Transverse colon (tissue), 4 donors: ENCODE measurements around the gene IER5. TPM values are rescaled to one million over a fixed set of nuclear protein-coding genes. Genes with fewer than 3 reads are reported as not detected.
A peak's percentile ranks its signal among the peaks of the same experiment; 100 is the strongest.

Source experiments
- DNase-seq: peaks from one replicate; pipeline ENCODE4 v3.0.0-alpha.2; 2019
- H3K27ac ChIP-seq, 4 donors: fragments of 200-600 bp; sonication (generic); 2 replicates each; pipeline ENCODE4 v1.5.1; 2016 to 2018; ENCODE audit warnings: inconsistent platforms in 4 of 4
- H3K27me3 ChIP-seq: fragments of 200-600 bp; sonication (generic); 2 replicates; pipeline ENCODE4 v1.5.1; 2017; ENCODE audit warnings: inconsistent platforms
- H3K36me3 ChIP-seq, 4 donors: fragments of 200-600 bp; sonication (generic); 2 replicates each; pipeline ENCODE4 v1.5.1; 2017 to 2019; ENCODE audit warnings: inconsistent platforms in 4 of 4
- H3K4me1 ChIP-seq, 4 donors: fragments of 200-600 bp; sonication (generic); 2 replicates each; pipeline ENCODE4 v1.5.1; 2017 to 2020; ENCODE audit warnings: inconsistent platforms in 4 of 4
- H3K4me3 ChIP-seq, 4 donors: fragments of 200-600 bp; sonication (generic); 1 replicate in 1 of 4; 2 replicates in 3 of 4; pipeline versions ENCODE4 v1.5.1 to v1.6.1; 2017 to 2019; ENCODE audit warnings: inconsistent platforms in 4 of 4
- H3K9me3 ChIP-seq, 2 donors: fragments of 200-600 bp; sonication (generic); 2 replicates each; pipeline ENCODE4 v1.5.1; 2017 to 2019; ENCODE audit warnings: inconsistent platforms in 2 of 2
- CTCF ChIP-seq, 5 experiments: fragments of 200-600 bp in 3 of 5; fragments of 450-650 bp in 2 of 5; sonication (generic) in 3 of 5; IDR thresholded peaks; 1 replicate in 2 of 5; 2 replicates in 3 of 5; pipeline ENCODE4 v1.5.1; 2016 to 2017; ENCODE audit warnings: antibody characterized with exemption in 5 of 5, inconsistent platforms in 3 of 5, mild to moderate bottlenecking in 2 of 5, moderate library complexity in 1 of 5
- EP300 ChIP-seq: sonication (generic); formaldehyde crosslinking; IDR thresholded peaks from one replicate; pipeline ENCODE4 v1.6.1; 2017; ENCODE audit warnings: antibody characterized with exemption, low read depth
- POLR2A ChIP-seq: fragments of 450-650 bp; IDR thresholded peaks from one replicate; pipeline ENCODE4 v1.6.1; 2016; ENCODE audit warnings: antibody characterized with exemption, mild to moderate bottlenecking, moderate library complexity
- POLR2AphosphoS5 ChIP-seq, 3 donors: sonication (generic); formaldehyde crosslinking; IDR thresholded peaks; one replicate each; pipeline ENCODE4 v1.6.1; 2016; ENCODE audit warnings: antibody characterized with exemption in 3 of 3
- WGBS, 2 donors: methylation state at CpG; one replicate each; pipeline ENCODE4 v1.1.5; 2018; ENCODE audit warnings: low coverage in 1 of 2; 5-methylcytosine and 5-hydroxymethylcytosine counted together
- in situ Hi-C, 4 donors: fragments of 200-750 bp; cut with MboI; loops; one replicate each; pipeline versions ENCODE4 v1.15.0 to v1.15.1; 2017; ENCODE audit warnings: low sequenced_read_pairs in 3 of 4, low pct_ligation_motif_present in 1 of 4, low pct_unique_long_range_greater_than_20kb in 1 of 4
- intact Hi-C: fragments of 100-400 bp; cut with DNase I; formaldehyde crosslinking; loops from one replicate; pipeline ENCODE4 v1.15.1; 2023; ENCODE audit warnings: low total_unique reads
- total RNA-seq, 4 donors: library from RNA; depleted of rRNA; stranded (reverse); fragments of >200 nt; gene quantifications; one replicate each; pipeline ENCODE4 v1.1.0, GENCODE V29; 2016

The IER5 gene
- total RNA-seq: 10 to 100 TPM; 12.1 to 40.3 (median 16.5) TPM

- intact Hi-C loops (loop anchor here (2.0 to 5.0 kb wide), 4 partner anchors 16 to 66 kb away; partner anchors contain the start of gene STX6), in situ Hi-C loops (loop anchor here in 2 of 4 donors (10.0 kb wide), 1 partner anchor 56 kb away; no protein-coding TSS in a partner anchor)
- peak within 1 kb of the TSS; percentile 93 to 99 (median 96) for H3K27ac ChIP-seq
- H3K36me3 ChIP-seq: no peaks in the 10 kb centered on the region
- TF ChIP-seq POLR2A (peak; percentile 100), POLR2AphosphoS5 (IDR thresholded peaks at IDR 0.05) (peak; percentile 100), CTCF (IDR thresholded peaks at IDR 0.05) (no peak)
- peak; percentile 99 for DNase-seq
- peak within 1 kb of the TSS; percentile 48 to 96 (median 94) for H3K4me3 ChIP-seq
- H3K4me1 ChIP-seq: peaks cover 14 to 44% (median 27%) of the 10 kb centered on the region in 4 donors
- WGBS, 2 donors: 8 to 30% methylated on average over 2 to 28 of the region's 76 CpGs
- H3K9me3 ChIP-seq: no peaks in the 10 kb centered on the region
- H3K27me3 ChIP-seq: no peaks in the 10 kb centered on the region
Observed at GRCh38 chr1:181088079-181089016, at the start of gene IER5. IER5 (plus strand) TSS chr1:181088700; CDS start chr1:181088903, 203 bp downstream.

- H3K9me3 ChIP-seq: no peaks in the 10 kb centered on the region
- WGBS, 2 donors: 56 to 60% methylated on average over 2 to 3 of the region's 3 CpGs
- DNase-seq: peak; percentile 57
- peaks cover 4 to 52% (median 24%) of the 10 kb centered on the region in 4 donors for H3K4me1 ChIP-seq
- TF ChIP-seq POLR2AphosphoS5 (IDR thresholded peaks at IDR 0.05) (no peak), CTCF (IDR thresholded peaks at IDR 0.05) (no peak), EP300 (no peak), POLR2A (no peak)
- intact Hi-C loops: no loop called here
- H3K27ac ChIP-seq: peak overlapping the region in 1 of 4 donors; percentile 38
- in situ Hi-C loops: loop anchor here in 1 of 4 donors (25.0 kb wide), 1 partner anchor 97 kb away; no protein-coding TSS in a partner anchor
- no peaks in the 10 kb centered on the region for H3K27me3 ChIP-seq
- no peaks in the 10 kb centered on the region for H3K36me3 ChIP-seq
- no peak overlapping the region for H3K4me3 ChIP-seq
Observed at GRCh38 chr1:181040284-181040865, 48.1 kb upstream of the IER5 start.

- in situ Hi-C loops: loop anchor here in 1 of 4 donors (25.0 kb wide), 1 partner anchor 94 kb away; no protein-coding TSS in a partner anchor
- DNase-seq: peak; percentile 62
- Histone ChIP-seq H3K4me1 (peaks cover 4 to 40% (median 20%) of the 10 kb centered on the region in 4 donors), H3K9me3 (no peaks in the 10 kb centered on the region), H3K36me3 (no peaks in the 10 kb centered on the region), H3K27me3 (no peaks in the 10 kb centered on the region), H3K4me3 (no peak overlapping the region), H3K27ac (peak overlapping the region; percentile 41 to 74 (median 58))
- intact Hi-C loops: no loop called here
- WGBS, 2 donors: 57% methylated on average over 5 of the region's 5 CpGs; no CpG with 5 or more reads in 1 of the 2 donors
- TF ChIP-seq POLR2AphosphoS5 (IDR thresholded peaks at IDR 0.05): no peak
- TF ChIP-seq EP300: no peak
- TF ChIP-seq CTCF (IDR thresholded peaks at IDR 0.05): no peak
- no peak for TF ChIP-seq POLR2A
Observed at GRCh38 chr1:181043025-181043888, 45.2 kb upstream of the IER5 start.
